IPS DF 4.7 (cell line): ENCODE data around the gene SLC39A11.
"Not testable (repeated sequence)": the region's sequence is repeated elsewhere in the genome, so short reads cannot be mapped to it uniquely, and the experiment has no call there.

Experiments used
- DNase-seq: peaks from one replicate; pipeline ENCODE4 v3.0.0-alpha.2; 2013; ENCODE audit warnings: low spot score; ENCODE audit errors: extremely low read depth

SLC39A11 gene

GRCh38 chr17:72838581-72838980 is 253.9 kb downstream of the SLC39A11 start:
- DNase-seq: no peak

- no peak for DNase-seq
Measured at GRCh38 chr17:72838068-72838467, 254.4 kb downstream of the SLC39A11 start.

GRCh38 chr17:72837335-72837734 is 255.2 kb downstream of the SLC39A11 start:
- DNase-seq: no peak

- DNase-seq: no peak
Measured at GRCh38 chr17:72833128-72833765, 259.2 kb downstream of the SLC39A11 start.

- DNase-seq: no peak
Measured at GRCh38 chr17:72832306-72832705, 260.2 kb downstream of the SLC39A11 start.

GRCh38 chr17:72829883-72830282 is 262.6 kb downstream of the SLC39A11 start:
- no peak for DNase-seq

- no peak for DNase-seq
Measured at GRCh38 chr17:72826602-72827001, 265.9 kb downstream of the SLC39A11 start.

GRCh38 chr17:72826059-72826458 is 266.4 kb downstream of the SLC39A11 start:
- not testable (repeated sequence) for DNase-seq

GRCh38 chr17:72825218-72825617 is 267.3 kb downstream of the SLC39A11 start:
- no peak for DNase-seq

GRCh38 chr17:72824267-72824666 is 268.2 kb downstream of the SLC39A11 start:
- not testable (repeated sequence) for DNase-seq

- no peak for DNase-seq
Measured at GRCh38 chr17:72822358-72823023, 270.0 kb downstream of the SLC39A11 start.

- DNase-seq: no peak
Measured at GRCh38 chr17:72816406-72816805, 276.1 kb downstream of the SLC39A11 start.

- no peak for DNase-seq
Measured at GRCh38 chr17:72813481-72813880, 279.0 kb downstream of the SLC39A11 start.

GRCh38 chr17:72812823-72813222 is 279.7 kb downstream of the SLC39A11 start:
- no peak for DNase-seq

- no peak for DNase-seq
Measured at GRCh38 chr17:72811976-72812687, 280.4 kb downstream of the SLC39A11 start.

GRCh38 chr17:72810991-72811508 is 281.4 kb downstream of the SLC39A11 start:
- no peak for DNase-seq

GRCh38 chr17:72806011-72806410 is 286.5 kb downstream of the SLC39A11 start:
- DNase-seq: no peak

GRCh38 chr17:72804949-72805707 is 287.4 kb downstream of the SLC39A11 start:
- DNase-seq: no peak

GRCh38 chr17:72802726-72803125 is 289.8 kb downstream of the SLC39A11 start:
- no peak for DNase-seq

- no peak for DNase-seq
Measured at GRCh38 chr17:72797142-72797541, 295.3 kb downstream of the SLC39A11 start.

GRCh38 chr17:72795941-72796340 is 296.5 kb downstream of the SLC39A11 start:
- no peak for DNase-seq

GRCh38 chr17:72794152-72794551 is 298.3 kb downstream of the SLC39A11 start:
- no peak for DNase-seq
